Testis (tissue), 2 donors: ENCODE data around the gene PLB1.

Experiments
- POLR2A ChIP-seq: fragments of 450-650 bp; IDR thresholded peaks from one replicate; pipeline ENCODE4 v1.6.1; 2017; ENCODE audit warnings: antibody characterized with exemption, mild to moderate bottlenecking, moderate library complexity
- TF ChIP-seq, protein P1 (sequence below), 3 experiments: fragments of 450-650 bp in 2 of 3; fragments of 200-600 bp in 1 of 3; sonication (generic) in 1 of 3; IDR thresholded peaks; one replicate each; pipeline ENCODE4 v1.5.1; 2016 to 2019; ENCODE audit warnings: antibody characterized with exemption in 3 of 3, mild to moderate bottlenecking in 2 of 3, moderate library complexity in 1 of 3

- TF ChIP-seq, protein P1, sequence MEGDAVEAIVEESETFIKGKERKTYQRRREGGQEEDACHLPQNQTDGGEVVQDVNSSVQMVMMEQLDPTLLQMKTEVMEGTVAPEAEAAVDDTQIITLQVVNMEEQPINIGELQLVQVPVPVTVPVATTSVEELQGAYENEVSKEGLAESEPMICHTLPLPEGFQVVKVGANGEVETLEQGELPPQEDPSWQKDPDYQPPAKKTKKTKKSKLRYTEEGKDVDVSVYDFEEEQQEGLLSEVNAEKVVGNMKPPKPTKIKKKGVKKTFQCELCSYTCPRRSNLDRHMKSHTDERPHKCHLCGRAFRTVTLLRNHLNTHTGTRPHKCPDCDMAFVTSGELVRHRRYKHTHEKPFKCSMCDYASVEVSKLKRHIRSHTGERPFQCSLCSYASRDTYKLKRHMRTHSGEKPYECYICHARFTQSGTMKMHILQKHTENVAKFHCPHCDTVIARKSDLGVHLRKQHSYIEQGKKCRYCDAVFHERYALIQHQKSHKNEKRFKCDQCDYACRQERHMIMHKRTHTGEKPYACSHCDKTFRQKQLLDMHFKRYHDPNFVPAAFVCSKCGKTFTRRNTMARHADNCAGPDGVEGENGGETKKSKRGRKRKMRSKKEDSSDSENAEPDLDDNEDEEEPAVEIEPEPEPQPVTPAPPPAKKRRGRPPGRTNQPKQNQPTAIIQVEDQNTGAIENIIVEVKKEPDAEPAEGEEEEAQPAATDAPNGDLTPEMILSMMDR (IDR thresholded peaks at IDR 0.05), result no peak
- TF ChIP-seq POLR2A, result no peak
Observed at GRCh38 chr2:28477087-28477486, 18.8 kb upstream of the PLB1 start.
